Ishikawa (cell line): ENCODE results near the gene ZBTB20.

ENCODE experiments used
- CEBPB ChIP-seq: IDR thresholded peaks from 2 replicates; pipeline ENCODE4 v1.6.1; 2012
- EP300 ChIP-seq: IDR thresholded peaks from 2 replicates; pipeline ENCODE4 v1.6.1; 2012; ENCODE audit warnings: borderline replicate concordance
- FOXM1 ChIP-seq: IDR thresholded peaks from 2 replicates; pipeline ENCODE4 v1.6.1; 2012; ENCODE audit warnings: low read depth, borderline replicate concordance
- NFIC ChIP-seq: IDR thresholded peaks from 2 replicates; pipeline ENCODE4 v1.6.1; 2012
- RAD21 ChIP-seq: IDR thresholded peaks from 2 replicates; pipeline ENCODE4 v1.6.1; 2012; ENCODE audit warnings: low read depth
- TAF1 ChIP-seq: IDR thresholded peaks from 2 replicates; pipeline ENCODE4 v1.6.1; 2012; ENCODE audit warnings: low read depth, mild to moderate bottlenecking
- TCF12 ChIP-seq: IDR thresholded peaks from 2 replicates; pipeline ENCODE4 v1.6.1; 2012; ENCODE audit warnings: low read depth
- TF ChIP-seq, protein P1 (sequence below): IDR thresholded peaks from 2 replicates; pipeline ENCODE4 v1.6.1; 2012; ENCODE audit warnings: low read depth, mild to moderate bottlenecking
- TF ChIP-seq, protein P2 (sequence below): IDR thresholded peaks from 2 replicates; pipeline ENCODE4 v1.6.1; 2012
- TF ChIP-seq, protein P3 (sequence below): IDR thresholded peaks from 2 replicates; pipeline ENCODE4 v1.6.1; 2012

DNA sequence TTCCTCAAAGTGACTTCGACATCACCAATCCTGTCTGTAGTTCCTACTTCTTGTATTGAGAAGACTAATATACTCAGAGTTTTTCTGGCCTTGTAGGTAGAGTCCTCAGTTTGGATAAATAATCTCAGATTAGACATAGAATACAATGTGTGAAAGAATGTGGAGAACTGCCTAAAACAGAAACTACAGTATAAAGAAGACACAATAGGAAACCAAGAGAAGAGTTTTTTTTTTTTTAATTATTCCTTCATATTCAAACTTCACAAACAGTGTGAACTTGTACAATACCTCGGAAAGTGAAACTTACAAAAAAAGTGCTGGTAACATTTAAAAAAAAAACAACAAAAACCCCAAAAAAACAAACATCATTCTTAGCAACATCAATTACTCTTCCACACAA, 832.8 kb downstream of the ZBTB20 start:
- TF ChIP-seq TCF12 (no peak), RAD21 (no peak), FOXM1 (no peak), NFIC (no peak), TAF1 (no peak), CEBPB (no peak), EP300 (no peak)
- TF ChIP-seq, protein P1, sequence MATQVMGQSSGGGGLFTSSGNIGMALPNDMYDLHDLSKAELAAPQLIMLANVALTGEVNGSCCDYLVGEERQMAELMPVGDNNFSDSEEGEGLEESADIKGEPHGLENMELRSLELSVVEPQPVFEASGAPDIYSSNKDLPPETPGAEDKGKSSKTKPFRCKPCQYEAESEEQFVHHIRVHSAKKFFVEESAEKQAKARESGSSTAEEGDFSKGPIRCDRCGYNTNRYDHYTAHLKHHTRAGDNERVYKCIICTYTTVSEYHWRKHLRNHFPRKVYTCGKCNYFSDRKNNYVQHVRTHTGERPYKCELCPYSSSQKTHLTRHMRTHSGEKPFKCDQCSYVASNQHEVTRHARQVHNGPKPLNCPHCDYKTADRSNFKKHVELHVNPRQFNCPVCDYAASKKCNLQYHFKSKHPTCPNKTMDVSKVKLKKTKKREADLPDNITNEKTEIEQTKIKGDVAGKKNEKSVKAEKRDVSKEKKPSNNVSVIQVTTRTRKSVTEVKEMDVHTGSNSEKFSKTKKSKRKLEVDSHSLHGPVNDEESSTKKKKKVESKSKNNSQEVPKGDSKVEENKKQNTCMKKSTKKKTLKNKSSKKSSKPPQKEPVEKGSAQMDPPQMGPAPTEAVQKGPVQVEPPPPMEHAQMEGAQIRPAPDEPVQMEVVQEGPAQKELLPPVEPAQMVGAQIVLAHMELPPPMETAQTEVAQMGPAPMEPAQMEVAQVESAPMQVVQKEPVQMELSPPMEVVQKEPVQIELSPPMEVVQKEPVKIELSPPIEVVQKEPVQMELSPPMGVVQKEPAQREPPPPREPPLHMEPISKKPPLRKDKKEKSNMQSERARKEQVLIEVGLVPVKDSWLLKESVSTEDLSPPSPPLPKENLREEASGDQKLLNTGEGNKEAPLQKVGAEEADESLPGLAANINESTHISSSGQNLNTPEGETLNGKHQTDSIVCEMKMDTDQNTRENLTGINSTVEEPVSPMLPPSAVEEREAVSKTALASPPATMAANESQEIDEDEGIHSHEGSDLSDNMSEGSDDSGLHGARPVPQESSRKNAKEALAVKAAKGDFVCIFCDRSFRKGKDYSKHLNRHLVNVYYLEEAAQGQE = no peak
- TF ChIP-seq, protein P2, sequence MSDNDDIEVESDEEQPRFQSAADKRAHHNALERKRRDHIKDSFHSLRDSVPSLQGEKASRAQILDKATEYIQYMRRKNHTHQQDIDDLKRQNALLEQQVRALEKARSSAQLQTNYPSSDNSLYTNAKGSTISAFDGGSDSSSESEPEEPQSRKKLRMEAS = no peak
- TF ChIP-seq, protein P3, sequence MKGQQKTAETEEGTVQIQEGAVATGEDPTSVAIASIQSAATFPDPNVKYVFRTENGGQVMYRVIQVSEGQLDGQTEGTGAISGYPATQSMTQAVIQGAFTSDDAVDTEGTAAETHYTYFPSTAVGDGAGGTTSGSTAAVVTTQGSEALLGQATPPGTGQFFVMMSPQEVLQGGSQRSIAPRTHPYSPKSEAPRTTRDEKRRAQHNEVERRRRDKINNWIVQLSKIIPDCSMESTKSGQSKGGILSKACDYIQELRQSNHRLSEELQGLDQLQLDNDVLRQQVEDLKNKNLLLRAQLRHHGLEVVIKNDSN = no peak
